Glomerular visceral epithelial cell (primary cell): ENCODE results near the gene LGALS9.
"Not testable (repeated sequence)": the region's sequence is repeated elsewhere in the genome, so short reads cannot be mapped to it uniquely, and the experiment has no call there.

Experiments used
- DNase-seq: peaks from one replicate; pipeline ENCODE4 v3.0.0-alpha.2; 2016; ENCODE audit errors: extremely low spot score

Gene LGALS9

DNA sequence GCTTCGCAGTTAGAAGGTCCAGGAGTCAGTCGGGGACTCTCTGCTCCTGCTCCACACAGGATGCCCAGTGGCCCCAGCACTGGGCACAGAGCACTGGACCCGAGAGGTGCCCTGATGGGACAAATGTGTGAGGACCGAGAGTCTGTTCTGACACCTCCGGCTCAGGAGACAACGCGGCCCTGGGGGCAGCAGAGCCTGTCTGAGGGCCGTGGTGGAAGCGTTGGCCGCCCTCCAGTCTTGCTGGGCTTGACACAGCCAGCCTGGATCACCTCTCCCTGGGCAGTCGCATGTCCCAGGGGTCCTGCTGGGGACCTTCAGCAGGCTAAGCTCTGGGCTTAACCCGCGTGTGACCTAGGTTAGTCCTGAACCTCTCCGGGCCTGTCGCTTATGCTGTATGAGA is 23.1 kb downstream of the LGALS9 start:
- DNase-seq, result no peak

GRCh38 chr17:27654654-27655524 is 23.9 kb downstream of the LGALS9 start:
- peak; percentile 80 for DNase-seq

- DNase-seq, result not testable (repeated sequence)
Measured at GRCh38 chr17:27655525-27656111, 24.6 kb downstream of the LGALS9 start.

GRCh38 chr17:27656620-27657019 is 25.6 kb downstream of the LGALS9 start:
- not testable (repeated sequence) for DNase-seq

DNA sequence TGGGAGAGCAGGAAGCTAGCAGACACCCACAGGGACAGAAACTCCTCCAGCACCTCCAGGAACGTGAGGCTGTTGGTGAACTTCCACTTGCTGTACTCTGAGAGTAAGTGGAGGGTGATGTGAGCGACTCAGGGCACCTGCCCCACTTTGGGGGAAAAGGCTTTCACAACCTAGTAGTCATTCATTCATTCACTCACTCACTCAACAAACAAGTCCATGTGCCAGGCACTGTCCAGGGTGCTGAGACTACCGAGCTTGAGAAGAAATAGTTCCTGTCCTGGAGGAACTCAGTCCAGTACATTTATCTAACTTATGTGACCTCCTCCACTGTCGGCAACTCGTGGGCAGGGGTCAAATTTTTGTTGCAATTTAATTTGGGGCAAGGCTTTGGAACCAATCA is 26.6 kb downstream of the LGALS9 start:
- DNase-seq, result no peak

- no peak for DNase-seq
Measured at GRCh38 chr17:27659683-27660082, 28.7 kb downstream of the LGALS9 start.

DNA sequence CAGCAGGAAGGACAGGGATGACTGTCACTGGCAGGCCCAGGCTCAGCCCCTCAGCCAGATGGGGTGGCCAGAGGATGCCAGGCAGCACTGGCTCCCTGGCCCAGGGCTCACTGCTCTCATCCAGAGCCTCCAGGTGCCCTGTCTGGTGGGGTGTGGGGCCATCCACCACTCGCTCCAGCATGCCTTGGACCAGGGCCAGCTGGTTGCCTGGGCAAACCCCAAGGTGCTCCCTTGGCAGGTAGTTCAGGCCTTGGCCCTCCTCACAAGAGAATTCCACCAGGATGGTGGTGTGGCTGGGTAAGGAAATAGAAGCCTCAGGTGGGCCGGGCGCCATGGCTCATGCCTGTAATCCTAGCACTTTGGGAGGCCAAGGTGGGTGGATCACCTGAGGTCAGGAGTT is 29.4 kb downstream of the LGALS9 start:
- DNase-seq, result no peak

DNA sequence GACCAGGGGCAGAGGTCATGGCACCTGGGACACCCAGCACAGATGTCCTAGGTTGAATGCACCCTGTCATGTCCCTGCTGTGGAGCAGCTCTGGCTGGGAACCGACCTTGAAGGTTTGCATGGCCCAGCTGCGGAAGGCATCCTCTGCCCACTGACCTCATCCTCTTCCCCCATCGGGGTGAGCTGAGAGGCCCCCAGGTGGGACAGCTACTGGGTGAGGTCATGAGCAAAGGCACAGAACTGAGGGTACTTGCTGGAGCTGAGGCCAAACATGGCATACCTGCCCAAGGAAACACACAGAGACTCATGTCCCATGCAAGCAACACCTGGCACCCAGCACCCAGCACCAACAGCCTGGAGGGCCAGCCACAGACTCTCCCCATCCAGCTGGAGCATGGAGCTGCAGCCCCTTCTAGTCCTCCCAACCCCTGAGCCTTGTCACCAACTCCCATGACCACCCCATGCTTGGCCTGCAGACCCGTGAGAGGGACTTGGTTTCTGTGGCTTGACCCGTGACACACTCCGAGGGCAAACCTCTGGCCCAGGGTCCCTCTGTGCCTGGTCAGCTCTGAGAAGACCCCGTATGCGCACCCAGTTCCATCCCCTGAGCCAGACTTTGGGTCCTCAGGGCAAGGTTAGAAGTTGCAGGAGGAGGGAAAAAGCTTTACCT is 33.1 kb downstream of the LGALS9 start:
- DNase-seq, result no peak

DNA sequence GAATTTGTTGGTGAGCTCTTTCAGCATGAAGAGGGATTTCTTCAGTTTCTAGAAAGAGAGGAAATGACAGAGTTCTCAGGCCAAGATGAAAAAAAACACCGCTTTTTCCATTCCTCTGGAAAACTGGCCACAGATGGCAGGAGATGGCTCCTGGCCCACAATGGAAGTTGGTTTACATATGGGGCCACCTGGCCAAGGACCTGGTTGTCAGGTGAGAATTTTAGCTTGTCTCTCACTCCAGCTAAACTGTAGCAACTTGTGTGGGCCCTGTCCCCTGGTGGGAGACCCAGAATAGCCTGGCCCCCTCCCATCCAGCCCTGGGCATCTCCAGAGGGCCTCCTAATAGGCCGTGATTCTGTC is 33.6 kb downstream of the LGALS9 start:
- DNase-seq, result no peak

GRCh38 chr17:27665549-27665948 is 34.6 kb downstream of the LGALS9 start:
- DNase-seq, result no peak

DNA sequence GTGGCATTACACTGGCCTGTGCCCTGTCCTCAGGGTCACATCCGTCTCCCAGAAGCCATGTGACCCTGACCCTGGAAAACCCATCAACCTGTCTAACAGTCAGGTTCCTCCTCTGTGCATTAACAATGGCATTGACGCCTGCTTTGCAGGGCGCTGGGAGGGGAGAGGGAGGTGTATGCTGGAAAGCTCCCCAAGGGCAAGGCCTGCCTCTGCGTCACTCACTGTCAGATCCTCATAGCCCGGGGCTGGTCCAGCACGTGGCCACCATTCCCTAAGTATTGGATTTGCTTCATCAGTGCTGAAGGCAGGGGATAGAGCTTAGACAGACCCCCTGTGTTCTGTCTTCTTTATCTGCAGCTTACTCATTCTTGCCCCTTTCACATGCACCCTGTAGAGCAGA is 35.3 kb downstream of the LGALS9 start:
- not testable (repeated sequence) for DNase-seq

- no peak for DNase-seq
Measured at GRCh38 chr17:27666831-27667560, 36.0 kb downstream of the LGALS9 start.

- no peak for DNase-seq
Measured at GRCh38 chr17:27667656-27668487, 36.9 kb downstream of the LGALS9 start.

DNA sequence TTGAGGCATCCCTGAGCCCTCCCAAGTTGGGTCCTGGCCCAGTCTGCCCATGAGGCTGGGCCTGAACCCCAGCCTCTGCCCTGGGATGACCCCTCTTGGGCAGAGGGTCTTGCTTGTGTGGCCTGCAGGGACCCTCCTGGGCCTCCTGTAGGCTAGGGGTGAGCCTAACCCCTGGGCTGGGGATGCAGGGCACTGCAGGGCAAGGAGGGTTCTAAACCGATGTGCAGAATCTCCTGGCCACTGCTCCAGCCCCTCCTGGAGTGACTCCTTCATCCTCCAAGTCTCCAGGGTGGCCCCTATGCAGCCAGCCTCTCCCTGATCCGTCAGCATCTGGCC is 37.5 kb downstream of the LGALS9 start:
- DNase-seq, result no peak

DNA sequence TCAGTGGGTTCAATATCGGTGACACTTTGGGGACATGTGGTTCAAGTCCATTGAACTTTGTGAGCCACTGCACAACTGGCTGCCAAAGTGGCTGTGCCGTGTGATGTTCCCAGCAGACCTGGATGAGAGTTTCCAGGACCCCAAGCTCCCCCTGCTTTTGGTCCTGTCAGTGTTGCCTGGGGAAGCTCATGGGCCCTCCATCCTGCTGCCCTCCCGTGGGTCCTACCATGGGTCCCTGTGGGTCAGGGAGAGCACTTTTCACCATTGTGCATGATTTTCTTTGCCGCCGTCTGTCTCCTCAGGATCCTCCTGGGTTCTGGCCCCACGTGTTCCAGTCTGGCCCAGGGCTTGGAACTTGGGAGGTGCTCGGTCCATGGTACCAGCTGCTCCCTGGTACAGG is 38.1 kb downstream of the LGALS9 start:
- DNase-seq, result no peak

GRCh38 chr17:27669850-27670249 is 38.9 kb downstream of the LGALS9 start:
- DNase-seq, result no peak

DNA sequence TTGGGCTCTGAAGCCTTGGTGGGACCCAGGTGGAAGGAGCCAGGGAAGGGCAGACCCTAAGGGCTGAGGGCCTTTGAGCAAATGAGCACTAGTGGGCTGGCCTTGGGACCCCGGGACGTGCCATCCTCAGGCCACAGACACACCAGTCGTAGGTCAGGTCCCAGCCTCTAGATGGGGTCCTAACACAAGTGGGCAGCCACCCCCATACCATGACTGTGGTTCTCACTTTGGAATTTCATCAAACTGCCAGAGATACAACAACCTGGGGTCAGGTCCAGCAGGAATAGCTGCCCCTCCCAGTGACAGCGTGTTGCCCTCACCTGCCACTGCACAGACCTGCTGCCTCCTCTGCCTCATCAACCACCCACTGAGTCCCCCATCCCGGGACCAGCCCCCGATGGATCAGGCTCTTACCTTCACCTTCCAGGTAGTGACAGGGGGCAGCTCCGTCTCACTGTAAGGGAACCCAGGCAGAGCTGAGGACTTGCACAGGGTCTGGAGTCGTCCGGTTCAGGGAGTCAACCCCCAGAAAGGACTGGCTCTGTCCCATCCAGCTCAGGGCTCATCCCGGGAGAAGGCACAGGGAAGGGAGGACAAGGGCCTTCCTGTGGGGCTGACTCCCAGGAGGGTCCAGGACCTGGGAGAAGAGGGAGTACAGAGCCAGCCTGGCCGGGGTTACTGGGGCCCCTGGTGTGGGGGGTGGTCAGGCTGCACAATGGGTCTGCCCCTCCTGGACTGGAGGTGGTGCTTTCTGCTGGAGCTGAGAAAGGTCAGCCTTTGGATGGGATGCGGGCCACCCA is 40.0 kb downstream of the LGALS9 start:
- no peak for DNase-seq

- DNase-seq, result no peak
Measured at GRCh38 chr17:27671591-27671910, 40.6 kb downstream of the LGALS9 start.

GRCh38 chr17:27671977-27672480 is 41.0 kb downstream of the LGALS9 start:
- not testable (repeated sequence) for DNase-seq

DNA sequence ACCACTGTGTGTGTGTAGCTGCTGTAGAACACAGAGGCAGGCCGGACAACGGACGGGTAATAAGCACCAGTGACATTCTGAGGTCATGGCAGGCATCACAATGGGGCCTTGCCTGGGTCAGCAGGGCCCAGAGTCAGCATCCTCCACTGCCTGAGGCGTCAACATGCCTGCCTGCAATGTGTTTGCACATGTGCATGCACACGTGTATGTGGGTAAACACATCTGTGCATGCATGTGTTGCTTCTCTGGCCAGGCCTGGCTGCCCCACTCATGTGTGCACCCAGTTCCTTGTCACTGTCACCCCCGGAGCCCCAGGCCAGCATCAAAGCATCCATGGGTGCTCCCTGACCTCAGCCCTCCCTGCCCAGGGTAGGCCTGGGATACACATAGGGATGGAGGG is 43.3 kb downstream of the LGALS9 start:
- DNase-seq, result no peak

DNA sequence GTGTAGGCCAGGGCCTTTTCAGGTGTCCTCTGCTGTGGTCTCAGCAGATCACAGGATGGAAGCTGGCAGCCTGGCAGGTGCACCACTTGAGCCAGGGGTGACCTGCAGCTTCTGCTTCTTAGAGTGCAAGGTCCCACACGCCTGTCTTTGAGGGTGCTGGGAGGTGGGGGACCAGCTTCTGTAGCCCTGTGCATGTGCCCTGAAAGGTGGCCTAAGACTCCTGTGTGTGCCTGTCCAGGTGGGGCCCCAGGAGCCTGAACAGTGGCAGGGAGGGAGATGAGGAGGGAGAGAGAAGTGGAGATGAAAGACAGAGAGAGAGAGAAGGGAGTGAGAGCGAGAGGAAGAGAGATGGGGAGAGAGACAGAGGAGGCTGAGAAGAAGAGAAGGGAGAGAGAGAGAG is 46.2 kb downstream of the LGALS9 start:
- no peak for DNase-seq
